Effector memory CD4-positive, alpha-beta T cell (primary cell): ENCODE results near the gene PDZRN3.

Source experiments
- DNase-seq, 3 donors: peaks; one replicate each; pipeline ENCODE4 v3.0.0-alpha.2; 2020
- H3K27ac ChIP-seq: 2 replicates; pipeline ENCODE4 v1.7.0; 2013; ENCODE audit warnings: mild to moderate bottlenecking, low read length, moderate library complexity; ENCODE audit not compliant: insufficient read depth, poor library complexity, severe bottlenecking
- H3K27me3 ChIP-seq: replicated peaks from 2 replicates; pipeline ENCODE4 v1.7.0; 2013; ENCODE audit warnings: mild to moderate bottlenecking, low read length; ENCODE audit not compliant: insufficient read depth, control insufficient read depth, poor library complexity, severe bottlenecking
- H3K36me3 ChIP-seq: 2 replicates; pipeline ENCODE4 v1.7.0; 2013; ENCODE audit warnings: mild to moderate bottlenecking, low read length, moderate library complexity; ENCODE audit not compliant: control insufficient read depth, insufficient read depth
- H3K4me1 ChIP-seq: 2 replicates; pipeline ENCODE4 v1.7.0; 2013; ENCODE audit warnings: low read length, mild to moderate bottlenecking; ENCODE audit not compliant: control insufficient read depth, insufficient read depth, poor library complexity, severe bottlenecking
- H3K4me3 ChIP-seq: 2 replicates; pipeline ENCODE4 v1.7.0; 2013; ENCODE audit warnings: low read length, low read depth, mild to moderate bottlenecking; ENCODE audit not compliant: insufficient read depth, poor library complexity, severe bottlenecking
- H3K9me3 ChIP-seq: 2 replicates; pipeline ENCODE4 v1.7.0; 2013; ENCODE audit warnings: mild to moderate bottlenecking, low read length, moderate library complexity; ENCODE audit not compliant: control insufficient read depth

Gene PDZRN3

GRCh38 chr3:73437828-73438227, 186.9 kb downstream of the PDZRN3 start:
- H3K36me3 ChIP-seq = no peaks in the 10 kb centered on the region
- H3K9me3 ChIP-seq = no peaks in the 10 kb centered on the region
- no peak overlapping the region for H3K4me3 ChIP-seq
- no peak for DNase-seq
- no peak overlapping the region for H3K27ac ChIP-seq
- H3K27me3 ChIP-seq = no peaks in the 10 kb centered on the region
- H3K4me1 ChIP-seq = no peaks in the 10 kb centered on the region

- no peaks in the 10 kb centered on the region for H3K4me1 ChIP-seq
- no peaks in the 10 kb centered on the region for H3K9me3 ChIP-seq
- no peak overlapping the region for H3K27ac ChIP-seq
- H3K4me3 ChIP-seq = no peak overlapping the region
- H3K36me3 ChIP-seq = no peaks in the 10 kb centered on the region
- no peak for DNase-seq
- H3K27me3 ChIP-seq = no peaks in the 10 kb centered on the region
These were observed 189.7 kb downstream of the PDZRN3 start for GRCh38 chr3:73435055-73435454.

- no peaks in the 10 kb centered on the region for H3K36me3 ChIP-seq
- no peaks in the 10 kb centered on the region for H3K4me1 ChIP-seq
- no peak for DNase-seq
- H3K27ac ChIP-seq = no peak overlapping the region
- no peaks in the 10 kb centered on the region for H3K9me3 ChIP-seq
- H3K4me3 ChIP-seq = no peak overlapping the region
- H3K27me3 ChIP-seq = no peaks in the 10 kb centered on the region
These were observed 191.1 kb downstream of the PDZRN3 start for GRCh38 chr3:73433687-73434086.

- Histone ChIP-seq H3K36me3 (no peaks in the 10 kb centered on the region), H3K4me3 (no peak overlapping the region), H3K27ac (no peak overlapping the region), H3K27me3 (no peaks in the 10 kb centered on the region), H3K4me1 (no peaks in the 10 kb centered on the region), H3K9me3 (no peaks in the 10 kb centered on the region)
- DNase-seq = no peak
These were observed 191.7 kb downstream of the PDZRN3 start for GRCh38 chr3:73433079-73433478.

GRCh38 chr3:73432706-73433032, 192.1 kb downstream of the PDZRN3 start:
- H3K27ac ChIP-seq = no peak overlapping the region
- no peaks in the 10 kb centered on the region for H3K36me3 ChIP-seq
- H3K4me3 ChIP-seq = no peak overlapping the region
- H3K4me1 ChIP-seq = no peaks in the 10 kb centered on the region
- no peaks in the 10 kb centered on the region for H3K27me3 ChIP-seq
- H3K9me3 ChIP-seq = no peaks in the 10 kb centered on the region
- DNase-seq = no peak

GRCh38 chr3:73432023-73432705, 192.6 kb downstream of the PDZRN3 start:
- DNase-seq = no peak
- Histone ChIP-seq H3K27ac (no peak overlapping the region), H3K9me3 (no peaks in the 10 kb centered on the region), H3K27me3 (no peaks in the 10 kb centered on the region), H3K4me1 (no peaks in the 10 kb centered on the region), H3K4me3 (no peak overlapping the region), H3K36me3 (no peaks in the 10 kb centered on the region)

- H3K27me3 ChIP-seq = no peaks in the 10 kb centered on the region
- no peaks in the 10 kb centered on the region for H3K9me3 ChIP-seq
- H3K4me1 ChIP-seq = no peaks in the 10 kb centered on the region
- no peak for DNase-seq
- H3K36me3 ChIP-seq = no peaks in the 10 kb centered on the region
- no peak overlapping the region for H3K4me3 ChIP-seq
- H3K27ac ChIP-seq = no peak overlapping the region
These were observed 193.4 kb downstream of the PDZRN3 start for GRCh38 chr3:73431183-73431900.

GRCh38 chr3:73427048-73427706, 197.6 kb downstream of the PDZRN3 start:
- H3K4me3 ChIP-seq = no peak overlapping the region
- H3K27ac ChIP-seq = no peak overlapping the region
- no peaks in the 10 kb centered on the region for H3K36me3 ChIP-seq
- H3K27me3 ChIP-seq = no peaks in the 10 kb centered on the region
- H3K4me1 ChIP-seq = no peaks in the 10 kb centered on the region
- no peak for DNase-seq
- no peaks in the 10 kb centered on the region for H3K9me3 ChIP-seq

- no peaks in the 10 kb centered on the region for H3K27me3 ChIP-seq
These were observed 198.1 kb downstream of the PDZRN3 start for GRCh38 chr3:73426606-73427005.

GRCh38 chr3:73423116-73423515, 201.6 kb downstream of the PDZRN3 start:
- Histone ChIP-seq H3K27ac (no peak overlapping the region), H3K9me3 (no peaks in the 10 kb centered on the region), H3K4me3 (no peak overlapping the region), H3K36me3 (no peaks in the 10 kb centered on the region), H3K27me3 (no peaks in the 10 kb centered on the region), H3K4me1 (no peaks in the 10 kb centered on the region)
- no peak for DNase-seq

More at GRCh38 chr3:73426606-73427005, 198.1 kb downstream of the PDZRN3 start:
- no peaks in the 10 kb centered on the region for H3K9me3 ChIP-seq
- DNase-seq = no peak
- no peak overlapping the region for H3K27ac ChIP-seq
- H3K4me3 ChIP-seq = no peak overlapping the region
- no peaks in the 10 kb centered on the region for H3K36me3 ChIP-seq
- no peaks in the 10 kb centered on the region for H3K4me1 ChIP-seq
